ENCODE measurements around the gene SCARB1.
"Not testable (repeated sequence)": the region's sequence is repeated elsewhere in the genome, so short reads cannot be mapped to it uniquely, and the experiment has no call there.

The SCARB1 gene

DNA sequence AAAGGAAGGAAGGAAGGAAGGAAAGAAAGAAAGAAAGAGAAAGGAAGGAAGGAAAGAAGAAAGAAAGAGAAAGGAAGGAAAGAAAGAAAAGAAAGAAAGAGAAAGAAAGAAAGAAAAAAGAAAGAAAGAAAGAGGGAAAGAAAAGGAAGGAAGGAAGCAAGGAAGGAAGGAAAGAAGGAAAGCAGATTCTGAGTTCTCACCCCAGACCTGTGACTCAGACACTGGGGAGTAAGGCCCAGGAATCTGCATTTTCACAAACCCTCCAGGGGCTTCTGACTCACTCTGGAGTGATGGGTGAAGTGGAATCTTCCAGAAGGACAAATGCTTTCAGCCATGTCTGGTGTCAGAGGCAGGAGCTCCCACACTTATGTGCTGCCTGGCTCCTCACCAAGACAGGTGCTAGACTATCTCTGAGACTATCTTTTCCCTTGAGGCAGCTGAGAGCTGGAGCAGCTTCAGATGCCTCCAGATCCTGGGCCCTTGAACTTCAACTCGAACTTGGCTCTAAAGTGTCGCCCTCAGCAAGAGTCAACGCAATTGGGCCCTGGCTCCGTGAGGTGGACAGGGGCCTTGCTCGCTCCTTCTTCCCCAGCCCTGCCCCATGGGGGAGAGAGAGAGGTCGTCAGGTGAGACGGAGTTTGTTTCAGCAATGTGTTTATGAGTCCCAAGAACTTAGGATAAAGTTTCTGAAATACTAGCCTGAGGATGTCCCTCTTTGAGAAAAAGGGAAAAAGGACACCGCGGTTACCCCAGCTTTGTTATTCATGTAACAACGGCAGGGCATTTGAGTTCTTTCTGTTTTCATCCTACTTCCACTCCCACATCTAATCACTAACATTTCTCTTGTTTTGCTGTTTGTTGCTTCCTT lies 19.8 kb upstream of the SCARB1 start:
- no peak for DNase-seq

DNA sequence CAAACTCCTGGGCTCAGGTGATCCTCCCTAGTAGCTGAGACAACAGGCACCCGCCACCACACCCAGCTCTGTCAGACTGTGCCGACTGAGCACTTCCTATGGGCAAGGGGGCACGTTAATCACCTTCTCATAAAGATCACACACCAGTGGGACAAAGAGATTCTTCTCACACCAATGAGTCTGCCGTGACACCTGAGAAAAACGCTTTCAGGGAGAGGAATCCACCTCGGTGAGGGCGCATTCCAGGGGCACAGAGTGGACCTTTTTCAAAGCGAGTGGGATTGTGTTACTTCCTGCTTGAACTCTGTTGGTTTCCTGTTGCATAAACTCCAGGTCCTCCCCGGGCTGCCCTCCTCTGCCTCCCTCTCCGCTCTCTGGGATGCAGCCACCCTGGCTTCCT lies 17.5 kb upstream of the SCARB1 start:
- no peak for DNase-seq

DNA sequence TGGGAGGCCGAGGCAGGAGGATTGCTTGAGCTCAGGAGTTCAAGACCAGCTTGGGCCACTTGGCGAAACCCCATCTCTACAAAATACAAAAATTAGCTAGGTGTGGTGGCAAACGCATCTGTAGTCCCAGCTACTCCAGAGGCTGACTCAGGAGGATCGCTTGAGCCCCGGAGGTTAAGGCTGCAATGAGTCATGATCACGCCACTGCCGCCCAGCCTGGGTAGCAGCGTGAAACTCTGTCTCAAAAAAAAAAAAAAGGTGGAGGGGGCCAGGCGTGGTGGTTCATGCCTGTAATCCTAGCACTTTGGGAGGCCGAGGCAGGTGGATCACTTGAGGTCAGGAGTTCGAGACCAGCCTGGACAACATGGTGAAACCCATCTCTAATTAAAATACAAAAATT lies 16.7 kb upstream of the SCARB1 start:
- DNase-seq: not testable (repeated sequence)

- no peak for DNase-seq
Measured at GRCh38 chr12:124878795-124879516, 15.3 kb upstream of the SCARB1 start.

- DNase-seq: no peak
Measured at GRCh38 chr12:124877423-124877822, 13.8 kb upstream of the SCARB1 start.

- DNase-seq: no peak
Measured at GRCh38 chr12:124876171-124876570, 12.5 kb upstream of the SCARB1 start.

DNA sequence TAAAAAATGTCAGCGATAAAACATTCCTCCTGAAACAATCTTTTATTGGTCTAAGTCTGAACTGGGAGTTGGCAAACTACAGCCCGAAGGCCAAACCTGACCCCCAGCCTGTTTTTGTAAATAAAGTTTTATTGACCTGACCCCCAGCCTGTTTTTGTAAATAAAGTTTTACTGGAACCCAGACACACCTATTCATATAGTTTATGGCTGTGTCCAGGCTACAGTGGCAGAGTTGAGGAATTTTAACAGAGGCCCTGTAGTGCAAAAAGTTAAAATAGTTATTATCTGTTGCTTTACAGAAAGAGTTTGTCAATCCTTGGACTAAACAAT lies 12.1 kb upstream of the SCARB1 start:
- DNase-seq: no peak

- DNase-seq: no peak
Measured at GRCh38 chr12:124874988-124875802, 11.5 kb upstream of the SCARB1 start.

DNA sequence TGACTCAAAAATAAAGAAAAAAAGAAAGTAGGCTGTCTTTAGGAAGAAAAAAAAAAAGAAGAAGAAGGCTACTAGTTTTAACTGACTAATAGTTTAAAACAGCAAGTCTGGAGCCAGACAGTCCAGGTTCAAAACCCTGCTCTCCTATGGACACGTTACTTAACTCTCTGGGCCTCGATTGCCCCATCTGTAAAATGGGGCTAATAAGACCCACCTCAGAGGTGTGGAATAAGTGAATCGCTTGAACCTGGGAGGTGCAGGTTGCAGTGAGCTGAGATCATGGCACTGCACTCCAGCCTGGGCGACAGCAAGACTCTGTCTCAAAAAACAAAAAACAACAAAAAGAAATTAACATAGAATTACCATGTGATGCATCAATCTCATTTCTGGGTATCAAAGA lies 10.5 kb upstream of the SCARB1 start:
- DNase-seq: no peak

DNA sequence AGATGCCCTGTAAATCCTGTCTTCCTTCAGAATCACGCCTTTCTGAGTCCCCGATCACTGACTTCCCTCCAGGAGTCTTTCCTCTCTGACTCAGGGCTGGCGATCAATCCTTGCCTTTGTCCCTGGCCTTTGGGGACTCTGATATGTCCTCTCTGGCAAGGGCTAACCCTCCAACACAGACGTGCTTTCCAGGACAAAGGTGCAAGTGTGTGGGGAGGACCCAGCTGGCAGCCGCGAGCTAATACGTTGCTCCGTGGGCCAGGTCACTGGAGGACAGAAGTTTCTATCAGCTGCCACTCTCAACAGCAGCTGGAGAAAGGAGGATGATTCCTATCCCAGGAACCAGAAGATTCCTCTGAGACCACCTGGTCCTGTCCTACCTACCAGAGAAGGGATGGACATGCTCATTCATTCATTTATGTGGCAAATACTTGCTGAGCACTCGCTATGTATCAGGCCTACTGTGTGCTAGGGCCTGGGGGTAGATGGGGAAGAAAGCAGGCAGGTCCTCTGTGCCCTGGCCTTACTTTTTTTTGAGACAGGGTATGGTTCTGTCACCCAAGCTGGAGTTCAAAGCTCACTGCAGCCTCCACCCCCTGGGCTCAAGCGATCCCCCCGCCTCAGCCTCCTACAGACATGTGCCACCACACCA lies 8.5 kb upstream of the SCARB1 start:
- no peak for DNase-seq

- DNase-seq: no peak
Measured at GRCh38 chr12:124871297-124871696, 7.6 kb upstream of the SCARB1 start.

DNA sequence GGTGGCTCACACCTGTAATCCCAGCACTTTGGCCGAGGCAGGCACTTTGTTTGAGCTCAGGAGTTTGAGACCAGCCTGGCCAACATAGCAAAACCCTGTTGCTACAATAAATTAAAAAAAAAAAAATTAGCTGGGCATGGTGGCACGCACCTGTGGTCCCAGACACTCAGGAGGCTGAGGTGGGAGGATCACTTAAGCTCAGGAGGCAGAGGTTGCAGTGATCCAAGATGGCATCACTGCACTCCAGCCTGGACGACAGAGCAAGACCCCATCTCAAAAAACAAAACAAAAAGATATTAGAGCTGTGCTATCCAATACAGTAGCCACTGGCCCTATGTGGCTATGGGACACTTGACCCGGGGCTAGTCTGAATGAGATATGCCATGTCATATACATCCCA lies 6.9 kb upstream of the SCARB1 start:
- no peak for DNase-seq

- no peak for DNase-seq
Measured at GRCh38 chr12:124869059-124869665, 5.5 kb upstream of the SCARB1 start.

DNA sequence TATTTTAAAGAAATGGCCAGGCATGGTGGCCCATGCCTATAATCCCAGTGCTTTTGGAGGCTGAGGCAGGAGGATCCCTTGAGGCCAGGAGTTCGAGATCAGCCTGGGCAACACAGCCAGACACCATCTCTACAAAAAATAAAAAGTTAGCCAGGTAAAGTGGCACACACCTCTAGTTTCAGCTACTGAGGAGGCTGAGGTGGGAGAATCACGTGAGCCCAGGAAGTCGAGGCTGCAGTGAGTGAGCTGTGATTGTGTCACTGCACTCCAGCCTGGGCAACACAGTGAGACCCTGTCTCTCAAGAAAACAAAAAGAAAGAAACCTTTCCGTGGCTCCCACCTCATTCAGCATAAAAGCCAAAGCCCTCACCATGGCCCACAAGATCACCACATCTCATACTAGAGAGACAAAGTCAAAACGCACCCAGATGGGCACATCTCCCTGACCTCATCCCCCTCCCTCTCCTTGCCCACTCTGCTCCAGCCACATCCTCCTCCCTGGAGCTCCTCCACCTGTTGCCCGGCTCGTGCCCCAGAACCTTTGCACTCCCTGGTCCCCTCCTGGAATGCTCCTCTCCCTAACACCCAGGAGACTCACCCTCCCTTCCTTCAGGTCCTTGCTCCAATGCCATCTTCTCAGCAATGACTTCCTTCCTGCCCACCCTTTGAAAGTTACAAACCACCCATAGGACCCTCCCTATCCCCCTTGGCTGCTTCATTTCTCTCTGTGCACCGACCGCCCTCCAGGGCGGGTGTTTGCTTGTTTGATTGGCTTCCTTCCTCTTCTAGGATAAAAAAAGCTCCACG lies 4.8 kb upstream of the SCARB1 start:
- no peak for DNase-seq

DNA sequence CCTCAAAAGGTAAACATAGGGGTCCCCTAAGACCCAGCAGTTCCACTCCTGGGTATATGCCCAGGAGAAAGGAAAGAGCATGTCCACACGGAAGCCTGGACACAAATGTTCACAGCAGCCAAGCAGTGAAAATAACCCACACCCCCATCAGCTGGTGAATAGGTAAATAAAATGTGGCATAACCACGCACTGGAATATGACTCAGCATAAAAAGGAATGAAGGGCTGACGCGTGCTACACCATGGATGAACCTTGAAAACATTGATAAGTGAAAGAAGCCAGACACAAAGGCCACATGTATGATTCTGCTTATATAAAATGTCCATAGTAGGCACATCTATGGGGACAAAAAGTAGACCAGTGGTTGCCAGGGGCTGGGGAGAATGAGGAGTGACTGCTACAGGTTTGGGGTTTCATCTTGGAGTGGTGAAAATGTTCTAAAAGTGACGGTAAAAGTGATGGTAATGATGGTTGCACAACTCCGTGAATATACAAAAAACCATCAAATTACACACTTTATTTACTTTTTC lies 3.8 kb upstream of the SCARB1 start:
- no peak for DNase-seq

DNA sequence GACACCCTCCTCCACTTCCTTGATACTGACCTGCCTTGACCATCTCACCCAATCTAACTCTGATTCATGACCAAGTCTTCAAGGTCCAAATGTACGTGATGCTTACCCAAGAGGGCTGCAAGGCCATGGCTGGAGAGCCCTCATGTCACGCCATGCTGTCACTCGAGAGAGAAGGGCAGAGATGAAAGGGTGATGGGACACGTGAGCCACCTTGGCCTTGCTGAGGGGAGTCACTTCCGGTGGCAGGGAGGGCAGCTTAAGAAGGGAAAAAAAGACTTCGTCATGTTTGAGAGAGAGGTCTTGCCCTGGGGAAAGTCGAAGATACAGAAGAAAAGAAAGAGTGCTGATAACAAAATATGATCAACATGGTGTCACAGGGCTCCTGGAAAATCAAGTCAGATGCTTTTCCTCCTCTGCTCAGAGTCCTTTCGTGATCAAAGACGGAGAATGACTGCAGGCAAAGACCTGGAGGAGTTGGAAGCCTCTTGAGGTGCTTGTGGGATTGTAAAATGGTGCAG lies 3.3 kb upstream of the SCARB1 start:
- DNase-seq: no peak

- no peak for DNase-seq
Measured at GRCh38 chr12:124866195-124866882, 2.7 kb upstream of the SCARB1 start.

- no peak for DNase-seq
Measured at GRCh38 chr12:124865728-124866127, 2.1 kb upstream of the SCARB1 start.

GRCh38 chr12:124864326-124864752 lies 675 bp upstream of the SCARB1 start:
- no peak for DNase-seq

DNA sequence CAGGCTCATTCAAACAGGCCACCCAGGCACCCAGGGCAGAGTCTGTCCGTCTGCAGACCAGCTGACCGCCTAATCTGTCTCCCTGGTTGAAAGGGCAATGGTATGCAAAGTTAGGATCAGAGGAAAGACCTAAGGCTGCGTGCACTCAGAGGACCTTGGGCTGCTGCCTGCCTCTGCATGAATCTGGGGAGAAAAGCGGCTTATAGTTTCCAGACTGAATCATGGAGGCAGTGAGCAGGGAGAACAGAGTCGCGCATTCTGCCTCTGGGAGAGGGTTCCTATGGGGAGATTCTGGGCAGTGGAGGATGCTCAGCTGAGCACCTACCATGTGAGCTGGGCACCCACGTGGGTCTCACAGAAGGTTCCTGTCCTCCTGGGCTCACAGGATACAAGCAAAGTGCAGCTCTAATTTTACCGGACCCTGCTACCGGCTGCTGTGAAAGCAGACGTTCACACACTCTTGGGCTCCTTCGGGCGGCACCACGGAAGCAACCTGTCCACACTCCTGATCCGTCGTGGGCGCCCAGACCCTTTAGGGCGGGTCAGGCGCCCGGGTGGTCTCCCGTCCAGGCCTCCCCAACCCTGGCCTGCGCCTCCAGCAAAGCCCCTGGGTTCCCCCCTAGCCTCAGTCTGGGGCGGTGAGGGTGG lies 772 bp downstream of the SCARB1 start:
- DNase-seq: peak; percentile 17 to 42
